ENCODE results near the gene EQTN.

EQTN gene

GRCh38 chr9:27331393-27331792 is 34.4 kb upstream of the EQTN start:
- no peak for DNase-seq
- TF ChIP-seq POLR2A (IDR thresholded peaks at IDR 0.05; ENCODE audit: low read length) (no peak), GATA1 (IDR thresholded peaks at IDR 0.05; ENCODE audit: low read depth, low read length) (no peak)

- DNase-seq: no peak
- TF ChIP-seq POLR2A (IDR thresholded peaks at IDR 0.05; ENCODE audit: low read length): no peak
- TF ChIP-seq GATA1 (IDR thresholded peaks at IDR 0.05; ENCODE audit: low read depth, low read length): no peak
These were observed 32.3 kb upstream of the EQTN start for GRCh38 chr9:27329291-27329690.

- TF ChIP-seq GATA1 (IDR thresholded peaks at IDR 0.05; ENCODE audit: low read depth, low read length) (no peak), POLR2A (IDR thresholded peaks at IDR 0.05; ENCODE audit: low read length) (no peak)
- DNase-seq: no peak
These were observed 31.5 kb upstream of the EQTN start for GRCh38 chr9:27328483-27328882.

- no peak for DNase-seq
- TF ChIP-seq GATA1 (IDR thresholded peaks at IDR 0.05; ENCODE audit: low read depth, low read length) (no peak), POLR2A (IDR thresholded peaks at IDR 0.05; ENCODE audit: low read length) (no peak)
These were observed 14.2 kb upstream of the EQTN start for GRCh38 chr9:27311184-27311583.

GRCh38 chr9:27310582-27310981 is 13.6 kb upstream of the EQTN start:
- no peak for TF ChIP-seq POLR2A (IDR thresholded peaks at IDR 0.05; ENCODE audit: low read length)
- TF ChIP-seq GATA1 (IDR thresholded peaks at IDR 0.05; ENCODE audit: low read depth, low read length): no peak
- DNase-seq: no peak

- no peak for DNase-seq
- no peak for TF ChIP-seq GATA1 (IDR thresholded peaks at IDR 0.05; ENCODE audit: low read depth, low read length)
- no peak for TF ChIP-seq POLR2A (IDR thresholded peaks at IDR 0.05; ENCODE audit: low read length)
These were observed 11.9 kb upstream of the EQTN start for GRCh38 chr9:27308691-27309390.

GRCh38 chr9:27304521-27304920 is 7.6 kb upstream of the EQTN start:
- DNase-seq: no peak
- TF ChIP-seq POLR2A (IDR thresholded peaks at IDR 0.05; ENCODE audit: low read length) (no peak), GATA1 (IDR thresholded peaks at IDR 0.05; ENCODE audit: low read depth, low read length) (no peak)

GRCh38 chr9:27303219-27303618 is 6.3 kb upstream of the EQTN start:
- no peak for TF ChIP-seq GATA1 (IDR thresholded peaks at IDR 0.05; ENCODE audit: low read depth, low read length)
- no peak for TF ChIP-seq POLR2A (IDR thresholded peaks at IDR 0.05; ENCODE audit: low read length)
- DNase-seq: peak; percentile 5 to 16

- DNase-seq: no peak
- TF ChIP-seq GATA1 (IDR thresholded peaks at IDR 0.05; ENCODE audit: low read depth, low read length): no peak
- no peak for TF ChIP-seq POLR2A (IDR thresholded peaks at IDR 0.05; ENCODE audit: low read length)
These were observed 3.0 kb downstream of the EQTN start for GRCh38 chr9:27293996-27294395.

- no peak for TF ChIP-seq POLR2A (IDR thresholded peaks at IDR 0.05; ENCODE audit: low read length)
- TF ChIP-seq GATA1 (IDR thresholded peaks at IDR 0.05; ENCODE audit: low read depth, low read length): no peak
- DNase-seq: no peak
These were observed 4.1 kb downstream of the EQTN start for GRCh38 chr9:27292659-27293405.

- TF ChIP-seq GATA1 (IDR thresholded peaks at IDR 0.05; ENCODE audit: low read depth, low read length) (no peak), POLR2A (IDR thresholded peaks at IDR 0.05; ENCODE audit: low read length) (no peak)
- DNase-seq: no peak
These were observed 5.7 kb downstream of the EQTN start for GRCh38 chr9:27291292-27291691.

- TF ChIP-seq GATA1 (IDR thresholded peaks at IDR 0.05; ENCODE audit: low read depth, low read length) (no peak), POLR2A (IDR thresholded peaks at IDR 0.05; ENCODE audit: low read length) (no peak)
- no peak for DNase-seq
These were observed 14.7 kb downstream of the EQTN start for GRCh38 chr9:27282269-27282668.

- TF ChIP-seq GATA1 (IDR thresholded peaks at IDR 0.05; ENCODE audit: low read depth, low read length) (no peak), POLR2A (IDR thresholded peaks at IDR 0.05; ENCODE audit: low read length) (no peak)
- no peak for DNase-seq
These were observed 16.1 kb downstream of the EQTN start for GRCh38 chr9:27280860-27281259.

GRCh38 chr9:27280249-27280648 is 16.7 kb downstream of the EQTN start:
- no peak for DNase-seq
- TF ChIP-seq GATA1 (IDR thresholded peaks at IDR 0.05; ENCODE audit: low read depth, low read length) (no peak), POLR2A (IDR thresholded peaks at IDR 0.05; ENCODE audit: low read length) (no peak)

GRCh38 chr9:27279611-27280010 is 17.3 kb downstream of the EQTN start:
- DNase-seq: no peak
- TF ChIP-seq POLR2A (IDR thresholded peaks at IDR 0.05; ENCODE audit: low read length): no peak
- no peak for TF ChIP-seq GATA1 (IDR thresholded peaks at IDR 0.05; ENCODE audit: low read depth, low read length)
